NCI-H748 treated with DMSO at 0.1 percent for 48 hours (cell line): ENCODE results near the gene XXYLT1.
"Not testable (repeated sequence)": the region's sequence is repeated elsewhere in the genome, so short reads cannot be mapped to it uniquely, and the experiment has no call there.

Experiments used
- DNase-seq: peaks from one replicate; lab custom pipeline; 2025; lab: John Stamatoyannopoulos, UW

XXYLT1 gene

DNA sequence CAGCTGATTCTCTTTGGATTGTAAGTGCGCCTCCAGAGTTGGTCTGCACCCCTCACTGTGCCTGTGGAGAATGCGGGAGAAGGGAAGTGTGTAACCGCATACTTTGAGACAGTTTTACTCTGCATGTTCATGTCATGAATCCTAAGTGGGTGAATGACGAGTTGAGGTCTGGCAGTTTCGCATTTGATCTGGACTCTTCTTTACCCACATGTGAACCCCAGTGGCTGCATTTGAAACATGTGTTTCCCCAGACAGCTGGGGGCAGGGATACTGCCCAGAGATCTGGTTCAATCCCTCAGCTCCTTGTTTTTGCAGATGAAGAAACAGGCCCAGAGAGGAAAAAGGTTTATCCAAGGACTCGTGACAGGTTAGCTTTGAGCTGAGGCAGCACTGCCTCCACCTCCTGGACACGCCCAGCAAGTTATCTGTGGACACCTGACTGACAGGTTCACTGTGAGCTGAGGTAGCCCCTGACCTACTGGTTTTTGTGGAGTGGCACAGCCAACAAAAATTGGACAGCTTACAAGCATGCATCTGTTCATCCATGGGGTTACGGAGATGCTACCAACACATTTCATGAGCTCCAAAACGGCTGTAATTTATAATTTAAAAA is 207.3 kb downstream of the XXYLT1 start:
- no peak for DNase-seq

DNA sequence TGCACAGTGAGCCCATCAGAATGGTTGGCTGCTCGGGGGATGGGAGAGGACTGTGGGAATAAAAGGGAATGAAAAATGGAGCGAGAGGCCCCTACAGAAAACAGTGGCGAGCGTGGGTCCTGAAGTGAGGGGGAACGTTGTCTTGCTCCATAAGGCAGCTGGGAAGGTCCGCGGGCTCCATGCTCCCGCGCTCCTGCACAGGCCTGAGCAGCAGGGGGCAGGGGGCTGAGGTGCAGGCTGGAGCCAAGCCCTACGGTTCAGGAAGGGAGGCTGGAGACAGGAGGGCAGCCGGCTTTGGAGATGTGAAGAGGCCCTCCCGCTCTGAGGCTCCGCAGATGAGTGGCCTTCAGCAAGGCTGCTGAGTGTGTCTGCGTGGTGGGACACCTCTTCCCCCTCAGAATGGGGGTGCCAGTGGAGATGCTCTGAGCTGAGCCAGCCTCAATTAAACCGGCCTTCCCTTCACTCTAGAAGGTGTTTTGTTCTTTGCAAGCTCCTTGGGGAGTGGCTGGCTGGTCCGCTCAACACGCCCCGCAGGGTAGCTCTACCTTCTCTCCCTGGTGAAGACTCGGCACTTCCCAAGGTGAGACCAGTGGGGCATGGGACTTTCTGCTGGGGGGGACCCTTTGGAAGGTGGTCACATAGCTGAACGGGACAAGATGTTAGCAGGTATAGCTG is 208.0 kb downstream of the XXYLT1 start:
- no peak for DNase-seq

DNA sequence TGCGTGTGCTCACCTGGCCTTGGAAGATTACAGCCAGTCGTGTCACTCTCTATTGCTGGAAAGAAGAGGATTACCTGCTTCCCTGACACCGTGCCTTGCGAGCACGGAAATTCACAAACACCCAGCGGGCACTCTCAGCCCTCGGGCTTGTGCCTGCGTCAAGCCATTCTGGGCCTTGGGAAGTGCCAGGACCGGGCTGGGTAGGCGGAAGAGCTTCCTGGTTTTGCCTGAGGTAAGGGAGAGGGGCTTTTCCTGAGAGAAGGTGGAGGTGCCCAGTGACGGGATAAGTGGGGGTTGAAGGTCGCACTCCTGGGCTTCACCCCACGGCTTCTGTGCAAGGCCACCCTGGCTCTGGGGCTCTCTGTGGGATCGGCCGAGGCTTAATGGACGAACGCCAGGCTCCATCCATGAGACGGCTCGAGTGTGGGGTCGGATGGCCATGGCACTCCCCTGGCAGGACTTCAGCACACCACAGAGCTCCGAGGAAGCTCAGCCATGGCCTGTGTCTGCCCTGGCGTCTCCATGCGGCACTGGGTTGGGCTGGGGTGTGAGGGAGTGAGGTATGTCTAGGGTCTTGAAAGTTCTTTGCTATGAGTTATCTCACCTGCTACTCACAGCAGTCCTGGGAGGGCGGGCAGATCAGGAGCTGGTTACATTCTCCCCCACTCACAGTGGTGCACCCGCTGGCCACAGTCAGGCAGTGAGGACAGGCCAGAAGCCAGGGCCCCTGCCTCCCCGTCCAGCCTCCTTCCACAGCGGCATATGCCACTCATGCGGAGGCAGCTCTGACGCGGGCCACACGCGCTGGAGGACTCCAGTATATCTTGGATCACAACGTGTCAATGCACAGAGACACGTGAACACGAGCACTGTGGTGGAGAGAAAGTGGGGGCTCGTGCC is 209.0 kb downstream of the XXYLT1 start:
- DNase-seq, result no peak

DNA sequence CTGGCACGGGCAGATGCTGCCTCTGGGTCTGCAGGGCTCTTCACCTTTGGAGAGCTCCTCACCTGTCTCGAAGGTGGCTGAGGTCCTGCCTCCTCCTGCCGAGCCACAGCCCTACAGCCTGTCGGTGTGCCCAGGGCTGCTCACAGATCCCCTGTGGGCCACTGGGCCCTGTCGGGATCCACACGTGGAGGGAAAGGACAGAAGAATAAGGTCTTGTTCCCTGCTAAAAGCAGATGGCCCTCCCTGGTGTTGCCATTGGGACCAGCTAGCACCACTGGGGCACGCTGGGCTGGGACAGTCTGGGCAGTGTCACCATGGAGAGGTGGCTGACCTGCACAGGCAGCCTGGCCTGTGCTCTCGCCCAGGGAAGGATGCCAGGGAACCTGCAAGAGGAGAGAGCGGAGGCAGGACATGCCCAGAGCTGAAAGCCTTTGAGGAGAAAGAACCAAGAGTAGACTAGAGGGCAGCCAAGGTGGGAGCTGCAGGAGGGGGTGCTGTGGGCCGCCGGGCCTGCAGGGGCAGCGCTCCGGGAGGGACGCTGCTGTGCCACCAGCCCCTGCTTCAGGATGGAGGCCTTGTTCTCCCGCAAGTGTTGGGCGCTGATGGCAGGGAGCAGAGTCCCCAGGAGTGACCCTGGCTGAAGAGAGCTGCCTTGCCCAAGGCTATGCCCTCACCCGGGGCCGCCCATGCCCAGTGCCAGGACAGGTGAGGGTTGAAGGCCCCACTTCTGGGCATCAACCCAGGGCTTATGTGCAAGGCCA is 210.2 kb downstream of the XXYLT1 start:
- no peak for DNase-seq

DNA sequence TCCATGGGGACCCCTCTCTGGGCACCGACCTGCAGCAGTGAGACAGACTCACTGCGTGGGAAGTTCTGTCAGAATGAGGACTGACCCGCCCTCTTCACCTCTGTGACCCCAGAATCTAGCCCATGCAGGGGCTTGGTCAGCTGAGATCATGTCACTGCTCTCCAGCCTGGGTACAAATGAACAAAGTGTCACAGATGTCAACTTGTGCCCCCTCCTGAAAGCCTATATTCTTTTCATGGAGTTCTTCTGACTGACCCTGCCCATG is 210.8 kb downstream of the XXYLT1 start:
- DNase-seq, result no peak

DNA sequence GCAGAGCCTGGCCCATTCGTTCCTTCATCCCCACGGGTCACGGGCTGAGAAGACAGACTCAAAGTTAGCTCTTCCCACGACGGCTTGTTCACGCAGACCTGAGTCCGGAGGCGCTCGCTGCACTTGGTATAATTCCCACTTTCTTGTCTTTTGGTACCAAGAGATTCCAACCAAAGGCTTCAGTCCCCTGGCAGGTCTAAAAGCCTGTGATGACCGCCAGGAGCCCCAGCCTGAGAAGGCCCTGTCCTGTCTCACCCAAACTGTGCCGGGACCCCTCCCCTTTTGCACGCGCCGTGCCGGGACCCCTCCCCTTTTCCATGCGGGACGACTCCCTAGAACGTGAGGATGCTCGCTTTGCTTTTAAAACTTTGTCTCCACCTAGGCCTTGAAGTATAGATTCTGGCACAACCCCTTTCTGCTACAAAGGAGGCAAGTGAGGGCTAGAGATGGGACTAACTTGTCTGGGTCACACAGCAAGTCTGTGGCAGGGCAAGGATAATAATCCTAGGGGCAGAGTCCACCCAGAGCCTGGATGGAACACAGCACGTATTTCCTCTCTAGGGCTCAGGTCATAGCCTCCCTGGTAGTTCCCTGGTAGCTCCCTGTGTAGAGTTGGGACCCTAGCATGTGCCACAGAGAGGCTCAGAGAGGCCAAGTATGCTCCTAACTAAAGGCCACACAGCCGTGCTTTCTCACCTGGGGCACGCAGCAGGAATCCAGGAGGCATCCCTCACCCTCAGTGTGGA is 211.3 kb downstream of the XXYLT1 start:
- no peak for DNase-seq

DNA sequence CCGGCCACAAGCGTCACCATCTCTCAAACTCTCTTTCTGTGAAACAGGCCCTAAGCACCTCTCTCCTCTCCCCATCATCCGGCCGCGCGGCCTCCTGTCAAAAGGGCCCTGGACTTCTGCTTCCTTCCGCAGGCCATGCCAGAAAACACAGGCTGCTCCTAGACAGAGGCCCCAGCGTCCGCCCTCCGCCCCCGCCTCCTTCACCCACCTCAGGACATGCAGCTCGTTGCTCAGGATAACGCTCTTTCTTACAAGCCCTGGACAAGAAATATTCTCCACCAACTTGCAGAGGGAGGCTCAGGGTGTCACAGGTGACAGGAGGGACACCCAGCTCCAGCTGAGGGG is 212.0 kb downstream of the XXYLT1 start:
- no peak for DNase-seq

DNA sequence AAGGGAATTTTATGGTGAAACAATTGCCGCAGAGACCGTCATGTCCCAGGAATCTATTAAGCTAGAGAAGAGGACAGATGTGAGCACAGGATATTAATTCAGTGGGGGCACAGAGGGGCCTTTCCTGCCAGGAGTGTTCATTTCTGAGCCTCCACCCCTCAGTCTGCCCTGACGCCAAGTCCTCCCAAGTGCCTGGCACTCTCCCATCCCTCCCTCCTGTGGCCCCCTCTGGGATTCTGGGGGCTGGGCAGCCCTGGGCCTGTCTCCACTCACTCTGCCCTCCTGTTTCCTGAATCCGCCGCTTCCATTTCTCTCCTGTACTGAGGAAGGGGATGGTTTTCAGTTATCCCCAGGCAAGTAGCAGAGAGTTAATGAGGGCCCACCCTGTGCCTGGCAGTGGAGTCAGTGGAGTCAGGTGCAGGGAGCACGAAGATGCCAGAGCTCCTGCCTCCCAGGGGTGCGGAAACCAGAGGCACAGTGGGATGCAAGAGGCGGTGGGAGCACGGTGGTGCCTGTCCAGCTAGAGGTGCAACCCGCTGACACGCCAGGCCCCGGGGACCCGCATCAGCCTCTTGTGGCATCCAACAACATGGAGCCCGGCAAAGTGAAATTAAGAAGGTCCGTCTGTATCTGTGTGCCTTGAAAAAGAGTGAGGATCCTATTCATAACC is 212.5 kb downstream of the XXYLT1 start:
- DNase-seq, result no peak

DNA sequence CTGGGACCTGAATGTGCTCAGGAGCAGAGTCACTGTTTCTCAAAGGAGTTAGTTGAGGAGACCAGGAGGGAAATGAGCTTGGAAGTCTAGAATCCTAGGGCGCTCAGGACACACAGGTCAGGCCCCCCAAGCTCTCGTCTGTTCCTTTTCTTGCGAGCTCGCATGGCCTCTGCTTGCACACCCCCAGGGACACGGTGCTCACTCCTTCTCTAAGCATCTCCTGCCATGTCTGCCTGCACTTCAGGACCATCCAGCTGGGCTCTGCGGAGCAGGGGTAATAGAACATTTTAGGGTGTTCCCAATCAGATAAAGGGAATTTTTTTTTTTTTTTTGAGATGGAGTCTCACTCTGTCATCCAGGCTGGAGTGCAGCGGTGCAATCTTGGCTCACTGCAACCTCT is 213.2 kb downstream of the XXYLT1 start:
- DNase-seq, result no peak

DNA sequence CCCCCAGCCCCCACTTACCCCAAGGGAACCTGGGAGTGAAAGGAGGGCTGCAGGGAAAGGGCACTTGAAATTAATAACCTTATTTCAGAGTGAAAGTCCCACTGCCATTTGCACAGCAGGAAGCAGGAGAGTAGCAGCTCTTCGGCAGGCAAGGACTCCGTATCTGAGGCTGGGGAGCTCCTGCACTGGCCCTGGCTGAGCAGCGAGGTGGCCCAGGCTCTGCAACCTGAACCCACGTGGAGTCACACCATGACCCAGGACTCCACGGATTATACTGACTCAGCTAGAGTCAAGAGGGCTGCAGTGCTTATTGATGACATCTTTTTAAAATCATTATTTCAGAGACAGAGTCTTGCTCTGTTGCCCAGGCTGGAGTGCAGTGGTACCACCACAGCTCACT is 214.5 kb downstream of the XXYLT1 start:
- no peak for DNase-seq

DNA sequence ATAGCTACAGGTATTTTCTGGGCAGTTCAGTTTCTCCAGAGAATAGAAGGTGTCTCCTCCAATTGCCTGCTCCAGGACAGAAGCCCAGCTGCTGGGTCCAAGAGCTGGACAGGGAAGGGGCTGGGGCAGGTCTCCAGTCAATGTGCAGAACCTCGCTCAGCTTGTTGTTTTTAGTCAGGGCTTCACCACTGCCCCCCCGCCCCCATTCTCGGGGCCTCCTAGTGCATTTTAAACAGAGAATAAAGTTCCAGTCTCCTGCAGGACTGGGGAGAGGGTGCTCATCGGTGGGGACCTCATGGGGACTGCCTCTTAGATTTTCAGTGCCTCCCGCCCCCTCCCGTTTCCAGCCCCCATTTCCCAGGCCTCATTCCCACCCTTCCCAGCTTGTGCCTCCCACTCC is 216.6 kb downstream of the XXYLT1 start:
- DNase-seq, result no peak

DNA sequence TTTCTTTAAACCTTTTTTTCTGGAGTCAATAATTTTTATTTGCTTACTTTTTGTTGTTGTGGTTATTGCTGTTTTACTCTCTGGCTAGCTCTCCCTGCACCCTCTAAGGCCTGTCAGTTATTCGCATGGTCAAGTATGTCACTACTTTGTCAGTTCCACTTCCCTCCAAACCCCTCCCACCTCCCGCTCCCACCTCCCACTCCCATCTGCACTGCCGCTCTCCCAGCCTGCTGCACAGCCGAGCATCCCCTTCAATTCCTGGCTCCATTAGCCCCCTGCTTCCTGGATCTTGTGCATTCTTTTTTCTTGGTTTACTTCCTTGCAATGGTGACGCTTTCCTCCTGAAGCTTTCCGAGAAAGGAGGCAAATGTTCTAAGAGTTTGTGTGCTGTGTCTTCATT is 218.0 kb downstream of the XXYLT1 start:
- no peak for DNase-seq

DNA sequence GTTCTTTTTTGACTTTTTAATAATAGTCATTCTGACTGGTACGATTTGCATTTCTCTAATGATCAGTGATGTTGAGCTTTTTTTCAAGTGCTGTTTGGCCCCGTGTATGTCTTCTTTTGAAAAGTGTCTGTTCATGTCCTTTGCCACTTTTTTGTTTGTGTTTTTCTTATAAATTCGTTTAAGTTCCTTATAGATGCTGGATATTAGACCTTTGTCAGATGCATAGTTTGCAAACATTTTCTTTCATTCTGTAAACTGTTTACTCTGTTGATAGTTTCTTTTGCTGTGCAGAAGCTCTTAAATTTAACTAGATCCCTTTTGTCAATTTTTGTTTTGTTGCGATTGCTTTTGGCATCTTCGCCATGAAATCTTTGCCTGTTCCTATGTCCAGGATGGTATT is 220.7 kb downstream of the XXYLT1 start:
- not testable (repeated sequence) for DNase-seq

DNA sequence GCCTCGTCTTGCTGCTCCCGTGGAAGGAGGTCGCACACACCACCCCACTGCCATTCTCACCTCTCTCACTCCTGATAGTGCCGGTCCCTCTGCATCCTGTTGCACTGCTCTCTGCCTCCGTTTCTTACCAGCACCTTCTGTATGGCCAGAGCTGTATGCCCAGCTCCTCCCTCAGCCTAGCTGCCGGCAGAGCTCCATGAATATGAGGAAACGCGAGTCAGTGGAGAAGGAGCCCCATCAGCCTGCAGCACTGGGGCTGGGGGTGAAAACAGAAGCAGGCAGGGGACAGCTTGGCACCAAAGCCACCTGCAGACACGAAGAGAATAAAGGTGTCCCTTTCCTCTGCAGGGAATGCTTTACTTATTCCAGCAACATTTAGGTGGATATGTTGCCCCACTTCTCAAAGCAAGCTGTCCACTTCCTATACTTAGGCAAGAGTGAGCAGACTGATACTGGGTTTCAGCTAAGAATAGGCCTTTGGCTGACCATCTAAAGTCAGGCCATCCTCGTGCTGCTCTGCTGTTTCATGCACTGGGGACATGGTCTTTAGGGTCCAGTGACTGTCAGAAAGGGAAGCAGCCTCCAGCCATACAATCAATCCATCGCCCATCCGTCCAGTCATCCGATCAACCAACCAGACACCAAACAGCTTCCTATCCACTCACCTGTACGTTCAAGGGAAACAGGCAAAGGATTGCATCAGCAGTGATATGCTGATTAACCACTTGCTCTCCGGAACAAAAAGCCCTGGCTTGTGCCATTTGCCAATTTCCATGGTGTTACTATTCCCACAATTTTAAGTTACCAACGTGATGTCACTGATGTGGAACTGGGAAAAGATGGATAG is 222.7 kb downstream of the XXYLT1 start:
- DNase-seq, result no peak

DNA sequence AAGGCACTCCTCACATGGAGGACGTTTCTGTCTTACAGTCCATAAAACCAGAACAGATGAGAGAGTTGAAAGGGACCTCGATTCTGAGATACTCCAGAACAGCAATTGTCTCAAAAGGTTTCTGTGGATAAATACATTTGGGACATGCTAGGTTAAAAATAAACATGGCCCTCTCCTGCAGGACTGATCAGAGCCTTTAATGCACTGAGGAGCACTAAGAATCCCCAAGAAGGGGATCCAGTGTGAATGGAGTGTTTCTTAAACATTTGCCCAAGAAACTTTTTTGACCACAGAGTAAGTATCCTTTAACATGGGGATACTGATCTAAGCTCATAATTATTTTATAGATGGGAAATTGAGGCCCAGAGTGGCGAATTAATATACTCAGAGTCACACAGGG is 223.4 kb downstream of the XXYLT1 start:
- DNase-seq, result no peak

DNA sequence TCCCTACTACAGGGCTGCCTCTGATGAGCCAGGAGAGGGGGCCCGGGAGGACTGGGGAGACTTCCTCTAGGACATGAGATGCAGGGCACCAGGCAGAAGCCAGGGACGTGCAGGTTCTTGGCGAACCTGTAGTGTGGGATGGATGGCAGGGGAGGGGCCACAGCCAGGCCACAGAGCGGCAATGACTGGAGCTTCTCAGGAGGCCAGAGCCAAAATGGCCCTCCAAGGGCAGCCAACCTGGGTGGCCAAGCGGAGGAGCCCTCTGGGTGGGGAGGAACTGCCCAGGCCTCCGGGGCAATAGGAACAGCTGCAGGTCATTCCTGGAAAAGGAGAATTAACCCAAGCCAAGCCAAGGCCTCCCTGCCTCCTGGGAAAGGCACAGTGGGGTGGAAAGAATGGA is 224.5 kb downstream of the XXYLT1 start:
- no peak for DNase-seq

DNA sequence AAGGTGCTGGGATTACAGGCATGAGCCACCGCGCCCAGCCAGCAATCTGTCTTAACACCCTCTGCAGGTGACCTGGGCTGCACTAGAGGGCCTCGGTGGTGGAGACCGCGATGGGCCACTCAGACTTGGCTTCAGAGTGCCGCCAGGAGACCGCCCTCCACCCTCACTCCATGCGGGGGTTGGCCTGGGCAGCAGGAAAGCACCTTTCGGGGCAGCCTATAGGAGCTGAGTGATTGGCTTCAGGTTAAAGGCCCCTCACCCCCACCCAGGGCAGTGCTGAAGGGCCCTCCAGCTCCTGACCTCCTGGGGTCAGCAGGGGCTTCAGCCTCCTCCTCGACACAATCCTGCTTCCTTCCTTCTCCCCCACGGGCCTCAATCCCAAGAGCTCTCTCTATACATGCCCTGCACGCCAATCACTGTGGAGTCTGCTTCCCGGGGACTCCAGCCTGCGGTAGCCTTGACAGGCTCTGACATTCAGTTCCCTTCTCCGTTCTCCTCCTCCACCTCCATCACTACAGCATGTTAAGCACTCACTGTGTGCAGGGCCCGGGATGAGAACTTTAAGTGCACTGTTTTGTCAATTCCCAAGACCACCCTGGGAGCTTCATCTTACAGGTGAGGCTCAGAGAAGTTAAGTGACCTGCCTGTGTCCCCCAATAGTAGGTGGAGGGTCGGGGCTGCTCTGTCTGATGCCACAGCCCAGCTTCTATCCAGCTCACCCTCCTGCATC is 225.3 kb downstream of the XXYLT1 start:
- DNase-seq, result no peak

DNA sequence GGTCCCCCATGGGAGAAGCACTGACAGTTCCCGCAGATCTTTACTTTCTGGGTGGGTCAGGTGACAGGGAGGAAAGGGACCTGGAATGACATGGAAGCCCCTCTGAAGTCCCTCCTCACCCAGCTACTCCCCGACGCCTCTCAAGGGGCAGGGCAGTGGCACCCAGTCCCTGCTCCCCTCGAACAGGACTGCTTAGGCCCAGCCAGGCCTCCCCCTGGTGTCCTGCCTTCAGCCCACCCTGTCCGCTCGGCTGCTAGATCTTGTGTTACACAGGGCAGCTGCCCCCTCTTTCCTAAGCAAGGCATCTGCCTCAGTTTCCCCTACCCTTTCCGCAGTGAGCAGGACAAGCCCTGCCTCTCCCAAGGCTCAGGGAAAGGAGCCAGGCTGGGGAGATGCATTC is 226.5 kb downstream of the XXYLT1 start:
- no peak for DNase-seq

DNA sequence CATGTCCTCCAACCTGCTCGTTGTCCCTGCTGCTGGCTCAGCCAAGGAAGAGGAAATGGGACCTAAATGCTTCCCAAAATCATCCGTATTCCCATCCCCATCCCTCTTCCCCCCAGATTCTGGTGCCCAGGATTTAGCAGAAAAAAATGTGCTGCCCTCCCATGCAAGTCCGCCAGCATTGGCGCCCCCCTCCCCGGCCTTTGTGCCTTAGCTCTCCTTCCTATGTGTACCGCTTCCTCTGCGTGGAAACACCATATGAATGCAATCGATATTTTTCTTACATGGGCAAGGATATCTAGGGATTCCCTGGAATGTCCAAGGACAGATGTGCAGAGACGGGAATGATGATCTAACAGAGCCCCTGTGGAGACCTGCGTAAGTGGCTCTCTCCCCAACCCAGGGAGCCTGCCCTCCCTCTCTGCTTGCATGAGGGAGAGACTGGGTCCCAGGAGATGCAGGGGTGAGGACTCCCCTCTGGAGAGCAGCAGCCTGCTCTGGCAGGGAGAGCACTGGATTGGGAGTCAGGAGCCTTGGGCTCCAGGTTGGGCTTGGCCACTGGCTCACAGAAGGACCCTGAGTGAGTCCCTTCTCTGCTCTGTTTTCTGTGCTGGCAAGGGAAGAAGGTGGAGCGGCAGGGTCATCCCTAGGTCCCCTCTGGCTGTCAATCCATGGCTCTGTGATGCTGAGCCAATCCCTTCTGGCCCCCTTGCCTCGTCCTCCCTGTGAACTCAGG is 227.2 kb downstream of the XXYLT1 start:
- no peak for DNase-seq
